Measurements from ENCODE around the gene PJA1. TPM values are rescaled to one million over a fixed set of nuclear protein-coding genes. Genes with fewer than 3 reads are reported as not detected.

Gene PJA1
- total and polyA plus RNA-seq, 4 experiments from 2014 or later: 23.9 to 44.1 (median 32.2) TPM

DNA sequence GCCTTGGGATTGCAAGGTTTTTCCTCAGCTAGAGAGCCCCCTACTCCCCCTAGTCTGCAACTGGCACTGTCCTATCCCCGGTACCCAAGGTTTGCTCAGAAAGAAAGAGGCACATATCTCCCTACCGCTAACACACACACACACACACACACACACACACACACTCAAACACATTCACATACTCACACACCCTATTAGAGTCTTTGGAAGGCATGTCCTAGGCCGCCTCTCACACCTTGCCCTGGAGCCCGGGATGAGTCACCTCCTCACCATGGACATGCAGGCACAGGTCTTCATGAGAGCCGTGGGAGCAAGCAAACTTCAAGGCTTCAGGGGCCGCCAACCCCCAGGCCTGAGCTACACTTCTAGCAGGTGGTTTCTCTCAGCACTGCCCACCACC is 49.2 kb downstream of the PJA1 start:
- Histone ChIP-seq H3K27me3 (ENCODE audit: insufficient read depth, low read length) (no peaks in the 10 kb centered on the region), H3K9me3 (ENCODE audit: control insufficient read depth in 1 of 2, low read length in 2 of 2) (no peaks in the 10 kb centered on the region), H3K4me3 (ENCODE audit: low read length in 2 of 2) (no peak overlapping the region), H3K4me1 (ENCODE audit: insufficient read depth, low read length) (no peaks in the 10 kb centered on the region), H3K27ac (ENCODE audit: low read depth, low read length) (no peak overlapping the region), H3K36me3 (ENCODE audit: insufficient read depth, low read length) (no peaks in the 10 kb centered on the region)
- no peaks in the 10 kb centered on the region for H3K27me3 Mint-ChIP-seq
- peaks cover 0 to 2% (median 0%) of the 10 kb centered on the region in 8 donors for H3K9me3 Mint-ChIP-seq
- intact Hi-C loops (cut with micrococcal nuclease): no loop called here
- H3K4me3 Mint-ChIP-seq: no peak overlapping the region
- no peaks in the 10 kb centered on the region for H3K4me1 Mint-ChIP-seq
- no peak overlapping the region for H3K27ac Mint-ChIP-seq
- DNase-seq: no peak
- POLR2A ChIA-PET (ENCODE audit: partially characterized antibody): no interaction called here
- CTCF ChIA-PET (ENCODE audit: partially characterized antibody): interaction anchor here (1.5 kb wide), 1 partner anchor 20 kb away, joined by 4 read pairs; no protein-coding TSS in a partner anchor
- H3K36me3 Mint-ChIP-seq: no peaks in the 10 kb centered on the region

DNA sequence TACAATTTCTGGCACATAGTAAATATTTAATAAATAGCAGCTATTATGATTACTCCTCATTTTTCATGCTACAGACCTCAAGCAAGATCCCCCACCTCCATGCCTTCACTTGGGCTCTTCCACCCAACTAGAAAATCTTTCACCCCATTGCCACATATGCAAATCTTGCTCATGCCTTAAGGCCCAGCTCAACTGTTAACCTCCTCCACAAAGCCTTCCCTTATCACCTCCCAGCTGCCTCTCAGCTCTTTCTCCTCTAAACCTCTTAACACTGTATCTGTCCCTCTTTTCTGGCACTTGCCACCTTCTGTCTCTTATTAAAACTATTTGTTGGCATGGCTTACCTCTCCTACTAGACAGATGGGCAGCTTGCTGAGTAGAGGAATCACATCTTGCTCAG is 51.5 kb downstream of the PJA1 start:
- no peak overlapping the region for H3K4me3 ChIP-seq (ENCODE audit: low read length in 2 of 2)
- Mint-ChIP-seq H3K36me3 (no peaks in the 10 kb centered on the region), H3K27ac (no peak overlapping the region), H3K27me3 (no peaks in the 10 kb centered on the region), H3K9me3 (peaks cover 0 to 2% (median 0%) of the 10 kb centered on the region in 8 donors), H3K4me1 (no peaks in the 10 kb centered on the region), H3K4me3 (no peak overlapping the region)
- intact Hi-C loops (cut with micrococcal nuclease): no loop called here
- no peaks in the 10 kb centered on the region for H3K9me3 ChIP-seq (ENCODE audit: control insufficient read depth in 1 of 2, low read length in 2 of 2)
- ChIA-PET CTCF (ENCODE audit: partially characterized antibody) (no interaction called here), POLR2A (ENCODE audit: partially characterized antibody) (no interaction called here)
- no peaks in the 10 kb centered on the region for H3K27me3 ChIP-seq (ENCODE audit: insufficient read depth, low read length)
- no peaks in the 10 kb centered on the region for H3K36me3 ChIP-seq (ENCODE audit: insufficient read depth, low read length)
- no peak for DNase-seq
- no peaks in the 10 kb centered on the region for H3K4me1 ChIP-seq (ENCODE audit: insufficient read depth, low read length)
- no peak overlapping the region for H3K27ac ChIP-seq (ENCODE audit: low read depth, low read length)
